H1 (cell line): ENCODE measurements around the gene FOXP2.
"Not testable (repeated sequence)": the region's sequence is repeated elsewhere in the genome, so short reads cannot be mapped to it uniquely, and the experiment has no call there.

Experiments
- BRCA1 ChIP-seq: IDR thresholded peaks from 2 replicates; pipeline ENCODE4 v1.6.1; 2012; ENCODE audit warnings: low read depth, low read length, improper control_type of control experiment
- CTCF ChIP-seq, 3 experiments: IDR thresholded peaks; 1 replicate in 2 of 3; 2 replicates in 1 of 3; pipeline versions ENCODE4 v1.5.1 to v1.6.1; 2011; ENCODE audit warnings: low read length in 3 of 3, mild to moderate bottlenecking in 3 of 3, inconsistent platforms in 2 of 3, low read depth in 1 of 3, moderate library complexity in 1 of 3; ENCODE audit not compliant: insufficient read depth in 1 of 3; ENCODE audit errors: control extremely low read depth in 1 of 3
- EP300 ChIP-seq, 2 experiments: IDR thresholded peaks; 1 replicate in 1 of 2; 2 replicates in 1 of 2; pipeline ENCODE4 v1.6.1; 2011 to 2012; ENCODE audit warnings: low read depth in 2 of 2, low read length in 2 of 2, mild to moderate bottlenecking in 2 of 2, borderline replicate concordance in 1 of 2, inconsistent platforms in 1 of 2, moderate library complexity in 1 of 2
- EZH2 ChIP-seq: fragments of 200-600 bp; sonication (generic); IDR thresholded peaks from 2 replicates; pipeline ENCODE4 v1.7.1; 2012; ENCODE audit warnings: low read depth, mild to moderate bottlenecking, moderate library complexity, low read length, inconsistent platforms; ENCODE audit not compliant: severe bottlenecking
- KDM5A ChIP-seq: fragments of 200-600 bp; IDR thresholded peaks from 2 replicates; pipeline ENCODE4 v1.7.1; 2012; ENCODE audit warnings: mild to moderate bottlenecking, low read length, inconsistent platforms, mixed read lengths
- MAX ChIP-seq: IDR thresholded peaks from 2 replicates; pipeline ENCODE4 v1.6.1; 2012; ENCODE audit warnings: inconsistent platforms
- POLR2A ChIP-seq, 2 experiments: IDR thresholded peaks; 1 replicate in 1 of 2; 2 replicates in 1 of 2; pipeline ENCODE4 v1.6.1; 2011; ENCODE audit warnings: low read depth in 2 of 2, low read length in 2 of 2, mild to moderate bottlenecking in 2 of 2; ENCODE audit errors: control extremely low read depth in 1 of 2
- RAD21 ChIP-seq, 2 experiments: IDR thresholded peaks in 1 of 2; conservative IDR thresholded peaks in 1 of 2; 2 replicates each; pipeline ENCODE4 v1.6.1; 2011; ENCODE audit warnings: low read depth in 2 of 2, low read length in 2 of 2, improper control_type of control experiment in 1 of 2, inconsistent platforms in 1 of 2, mild to moderate bottlenecking in 1 of 2, moderate library complexity in 1 of 2
- RFX5 ChIP-seq: IDR thresholded peaks from 2 replicates; pipeline ENCODE4 v1.6.1; 2011; ENCODE audit warnings: low read depth, low read length, improper control_type of control experiment, borderline replicate concordance
- RXRA ChIP-seq: IDR thresholded peaks from 2 replicates; pipeline ENCODE4 v1.6.1; 2011; ENCODE audit warnings: low read depth, mild to moderate bottlenecking, low read length, moderate library complexity; ENCODE audit not compliant: insufficient read depth

GRCh38 chr7:114383946-114384345 lies 30.7 kb upstream of the FOXP2 start:
- TF ChIP-seq BRCA1; EP300 (IDR thresholded peaks at IDR 0.05; ENCODE audit: borderline replicate concordance in 1 of 2, low read depth in 2 of 2, low read length in 2 of 2); CTCF (IDR thresholded peaks at IDR 0.05; ENCODE audit: control extremely low read depth in 1 of 3, insufficient read depth in 1 of 3, low read depth in 1 of 3, low read length in 3 of 3); MAX; EZH2; POLR2A (IDR thresholded peaks at IDR 0.05; ENCODE audit: control extremely low read depth in 1 of 2, low read depth in 2 of 2, low read length in 2 of 2); KDM5A; RFX5; RXRA; RAD21 (IDR thresholded peaks at IDR 0.05 in 1 of 2, conservative IDR thresholded peaks at IDR 0.05 in 1 of 2; ENCODE audit: low read depth in 2 of 2, low read length in 2 of 2): not testable (repeated sequence)
